ENCODE data around the gene SIPA1L3.

DNA sequence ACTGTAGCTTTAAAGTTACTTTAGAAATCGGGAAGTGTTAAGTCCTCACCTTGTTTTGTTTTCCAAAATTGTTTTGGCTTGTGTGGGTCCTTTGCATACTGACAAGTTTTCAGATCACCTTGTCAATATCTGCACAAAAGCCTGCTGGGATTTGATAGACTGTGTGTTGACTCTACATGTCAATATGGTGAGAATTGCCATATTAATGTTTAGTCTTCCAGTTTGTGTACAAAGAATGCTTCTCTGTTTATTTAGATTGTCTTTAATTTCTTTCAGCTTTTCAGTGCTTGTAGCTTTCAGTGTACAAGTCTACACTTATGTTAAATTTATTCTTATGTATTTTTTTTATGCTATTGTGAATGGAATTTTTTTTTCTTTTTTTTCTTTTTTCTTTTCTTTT, 50.2 kb downstream of the SIPA1L3 start:
- TF ChIP-seq, protein P1, sequence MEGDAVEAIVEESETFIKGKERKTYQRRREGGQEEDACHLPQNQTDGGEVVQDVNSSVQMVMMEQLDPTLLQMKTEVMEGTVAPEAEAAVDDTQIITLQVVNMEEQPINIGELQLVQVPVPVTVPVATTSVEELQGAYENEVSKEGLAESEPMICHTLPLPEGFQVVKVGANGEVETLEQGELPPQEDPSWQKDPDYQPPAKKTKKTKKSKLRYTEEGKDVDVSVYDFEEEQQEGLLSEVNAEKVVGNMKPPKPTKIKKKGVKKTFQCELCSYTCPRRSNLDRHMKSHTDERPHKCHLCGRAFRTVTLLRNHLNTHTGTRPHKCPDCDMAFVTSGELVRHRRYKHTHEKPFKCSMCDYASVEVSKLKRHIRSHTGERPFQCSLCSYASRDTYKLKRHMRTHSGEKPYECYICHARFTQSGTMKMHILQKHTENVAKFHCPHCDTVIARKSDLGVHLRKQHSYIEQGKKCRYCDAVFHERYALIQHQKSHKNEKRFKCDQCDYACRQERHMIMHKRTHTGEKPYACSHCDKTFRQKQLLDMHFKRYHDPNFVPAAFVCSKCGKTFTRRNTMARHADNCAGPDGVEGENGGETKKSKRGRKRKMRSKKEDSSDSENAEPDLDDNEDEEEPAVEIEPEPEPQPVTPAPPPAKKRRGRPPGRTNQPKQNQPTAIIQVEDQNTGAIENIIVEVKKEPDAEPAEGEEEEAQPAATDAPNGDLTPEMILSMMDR (IDR thresholded peaks at IDR 0.05; ENCODE audit: poor library complexity, severe bottlenecking), result no peak
- no peak for TF ChIP-seq POLR2AphosphoS5 (IDR thresholded peaks at IDR 0.05)

Measured in neural cell (in vitro differentiated cells).